ENCODE data around the gene CYSLTR2.

CYSLTR2 gene

GRCh38 chr13:48749144-48749543, 95.4 kb downstream of the CYSLTR2 start:
- DNase-seq, result no peak

- peak; percentile 87 for DNase-seq
Measured at GRCh38 chr13:48749699-48750473, 96.2 kb downstream of the CYSLTR2 start.

- no peak for DNase-seq
Measured at GRCh38 chr13:48750588-48751383, 97.1 kb downstream of the CYSLTR2 start.

- no peak for DNase-seq
Measured at GRCh38 chr13:48760626-48761025, 106.9 kb downstream of the CYSLTR2 start.
